ENCODE results near the gene OR52N5. TPM values are rescaled to one million over a fixed set of nuclear protein-coding genes. Genes with fewer than 3 reads are reported as not detected.

The OR52N5 gene
- total and polyA plus RNA-seq, 9 of the 15 experiments (the other 6 are each of a cell fraction or from before 2014, with no cell fraction given), result not detected

- H3K4me3 ChIP-seq, result no peak overlapping the region
- H3K9me1 ChIP-seq (ENCODE audit: control insufficient read depth, insufficient read depth, low read length), result no peaks in the 10 kb centered on the region
- H3K9me3 ChIP-seq (replicated peaks; ENCODE audit: control insufficient read depth, insufficient read depth, low read depth, low read length), result peaks cover 11% of the 10 kb centered on the region
- H3K27ac ChIP-seq (ENCODE audit: extremely low read depth, low read depth, low read length), result no peak overlapping the region
- no peaks in the 10 kb centered on the region for H3K4me1 ChIP-seq (replicated peaks in 1 of 2; ENCODE audit: control insufficient read depth in 2 of 2, insufficient read depth in 2 of 2, low read length in 2 of 2)
- TF ChIP-seq ZNF280A (IDR thresholded peaks at IDR 0.05; ENCODE audit: low read depth, partially characterized antibody) (peak; percentile 92), POLR2G (IDR thresholded peaks at IDR 0.05; ENCODE audit: low read depth, low read length) (no peak), SPI1 (IDR thresholded peaks at IDR 0.05; ENCODE audit: borderline replicate concordance, low read depth, low read length) (no peak), ZNF589 (CRISPR knock-in tag; IDR thresholded peaks at IDR 0.05; ENCODE audit: low read depth) (no peak), ZNF79 (CRISPR knock-in tag; IDR thresholded peaks at IDR 0.05; ENCODE audit: low read depth) (no peak), CBX3 (IDR thresholded peaks at IDR 0.05; ENCODE audit: borderline replicate concordance in 1 of 2, low read length in 2 of 2) (peak in 1 of 2 experiments; percentile 71; a peak in 1 of 3 replicates), TRIM24 (IDR thresholded peaks at IDR 0.05) (peak in 1 of 2 experiments; percentile 28; a peak in 1 of 4 replicates)
- H3K36me3 ChIP-seq (ENCODE audit: control insufficient read depth, insufficient read depth, low read length), result no peaks in the 10 kb centered on the region
- in situ Hi-C loops (cut with MboI) (no loop called here), intact Hi-C loops (cut with micrococcal nuclease) (no loop called here)
- WGBS (ENCODE audit: insufficient coverage, low coverage, missing lambda C conversion rate), result 35% methylated on average over 5 of the region's 5 CpGs
- no peak overlapping the region for H3K4me2 ChIP-seq (ENCODE audit: insufficient read depth, low read length)
- POLR2A ChIA-PET, result no interaction called here
- no peak for ATAC-seq
- H3K79me2 ChIP-seq (ENCODE audit: control insufficient read depth, insufficient read depth, low read length), result no peaks in the 10 kb centered on the region
- no peak overlapping the region for H2AFZ ChIP-seq (ENCODE audit: low read depth, low read length)
- CTCF ChIA-PET (ENCODE audit: low intra/inter-chr PET ratio), result no interaction called here
- no peak overlapping the region for H3K9ac ChIP-seq (ENCODE audit: insufficient read depth in 1 of 2, low read depth in 2 of 2, low read length in 2 of 2)
- FAIRE-seq, result no peak
- no TSS peak for BruUV-seq (replicated peaks)
- no peaks in the 10 kb centered on the region for H4K20me1 ChIP-seq (replicated peaks; ENCODE audit: control insufficient read depth, insufficient read depth, low read length)
- H3K27me3 ChIP-seq (ENCODE audit: control insufficient read depth in 2 of 2, insufficient read depth in 2 of 2, low read length in 2 of 2), result no peaks in the 10 kb centered on the region
- no peak for DNase-seq (ENCODE audit: extremely low read depth in 1 of 4, low spot score in 3 of 4)
These were observed 20.8 kb upstream of the OR52N5 start for GRCh38 chr11:5803982-5804381.

Measured in K562 (cell line).